ENCODE results near the gene KCTD13. TPM values are rescaled to one million over a fixed set of nuclear protein-coding genes. Genes with fewer than 3 reads are reported as not detected.

Gene KCTD13
- total RNA-seq, 3 donors from 2014 or later = 14.3 to 20.5 (median 18.7) TPM

Other genes with a start within 250 kb of the KCTD13 start
- gene QPRT, start 247.0 kb downstream of the KCTD13 start, total RNA-seq = 10 to 100 TPM in 1 of 3 donors, 1 to 10 TPM in 2; 2.4 to 13.3 (median 9.5) TPM
- 1 to 10 TPM in 2 of 3 donors, under 1 TPM in 1; 0.66 to 2.1 (median 1.8) TPM for gene C16orf54, start 180.2 kb downstream of the KCTD13 start, total RNA-seq
- under 1 TPM in 1 of 3 donors, not detected in 2; 0.33 TPM for gene ZG16, start 148.0 kb downstream of the KCTD13 start, total RNA-seq
- 10 to 100 TPM; 16.3 to 50.2 (median 22.3) TPM for gene KIF22, start 135.5 kb downstream of the KCTD13 start, total RNA-seq
- 10 to 100 TPM; 49.3 to 61.9 (median 60.0) TPM for gene MAZ, start 119.7 kb downstream of the KCTD13 start, total RNA-seq
- gene PRRT2, start 114.0 kb downstream of the KCTD13 start, total RNA-seq = 1 to 10 TPM; 2.9 to 3.9 (median 3.5) TPM
- gene PAGR1, start 110.1 kb downstream of the KCTD13 start, total RNA-seq = 10 to 100 TPM; 26.6 to 40.5 (median 29.8) TPM
- gene MVP, start 105.8 kb downstream of the KCTD13 start, total RNA-seq = 100 to 1,000 TPM in 1 of 3 donors, 10 to 100 TPM in 2; 78.1 to 132 (median 99.7) TPM
- gene CDIPT, start 63.0 kb downstream of the KCTD13 start, total RNA-seq = 100 to 1,000 TPM; 102 to 119 (median 117) TPM
- gene SEZ6L2, start 26.7 kb downstream of the KCTD13 start, total RNA-seq = 1 to 10 TPM in 2 of 3 donors, under 1 TPM in 1; 0.16 to 7.2 (median 5.0) TPM
- gene ASPHD1, start 25.7 kb downstream of the KCTD13 start, total RNA-seq = 1 to 10 TPM in 2 of 3 donors, not detected in 1; 1.3 to 2.5 TPM
- 100 to 1,000 TPM; 111 to 135 (median 128) TPM for gene TMEM219, start 35.9 kb upstream of the KCTD13 start, total RNA-seq
- gene TAOK2, start 47.6 kb upstream of the KCTD13 start, total RNA-seq = 10 to 100 TPM; 31.8 to 51.1 (median 37.3) TPM
- 10 to 100 TPM; 10.5 to 18.2 (median 15.5) TPM for gene HIRIP3, start 69.4 kb upstream of the KCTD13 start, total RNA-seq
- gene INO80E, start 70.0 kb upstream of the KCTD13 start, total RNA-seq = 10 to 100 TPM; 31.8 to 39.7 (median 38.6) TPM
- 1 to 10 TPM in 2 of 3 donors, under 1 TPM in 1; 0.48 to 4.5 (median 2.3) TPM for gene DOC2A, start 84.8 kb upstream of the KCTD13 start, total RNA-seq
- gene C16orf92, start 97.0 kb upstream of the KCTD13 start, total RNA-seq = not detected
- gene TLCD3B, start 105.0 kb upstream of the KCTD13 start, total RNA-seq = under 1 TPM in 1 of 3 donors, not detected in 2; 0.29 TPM
- 100 to 1,000 TPM; 479 to 672 (median 540) TPM for gene ALDOA, start 139.5 kb upstream of the KCTD13 start, total RNA-seq
- gene PPP4C, start 149.8 kb upstream of the KCTD13 start, total RNA-seq = 10 to 100 TPM; 47.7 to 55.1 (median 51.7) TPM
- under 1 TPM; 0.73 to 0.98 (median 0.80) TPM for gene TBX6, start 165.7 kb upstream of the KCTD13 start, total RNA-seq
- gene YPEL3, start 170.0 kb upstream of the KCTD13 start, total RNA-seq = 100 to 1,000 TPM; 106 to 143 (median 114) TPM
- gene GDPD3, start 187.3 kb upstream of the KCTD13 start, total RNA-seq = 1 to 10 TPM; 1.6 to 7.3 (median 2.0) TPM
- 10 to 100 TPM; 46.5 to 82.1 (median 67.5) TPM for gene MAPK3, start 197.0 kb upstream of the KCTD13 start, total RNA-seq

Measured in breast epithelium (tissue), 3 donors.